GM19035 (cell line): Measurements from ENCODE around the gene CNTLN.
"Not testable (repeated sequence)": the region's sequence is repeated elsewhere in the genome, so short reads cannot be mapped to it uniquely, and the experiment has no call there.

Source experiments
- ATAC-seq: cut with Tn5 transposase; IDR thresholded peaks from one replicate; pipeline ENCODE4 v1.9.1; 2021; ENCODE audit not compliant: unreplicated experiment

CNTLN gene

GRCh38 chr9:17171309-17172094 lies 36.7 kb downstream of the CNTLN start:
- no peak for ATAC-seq

DNA sequence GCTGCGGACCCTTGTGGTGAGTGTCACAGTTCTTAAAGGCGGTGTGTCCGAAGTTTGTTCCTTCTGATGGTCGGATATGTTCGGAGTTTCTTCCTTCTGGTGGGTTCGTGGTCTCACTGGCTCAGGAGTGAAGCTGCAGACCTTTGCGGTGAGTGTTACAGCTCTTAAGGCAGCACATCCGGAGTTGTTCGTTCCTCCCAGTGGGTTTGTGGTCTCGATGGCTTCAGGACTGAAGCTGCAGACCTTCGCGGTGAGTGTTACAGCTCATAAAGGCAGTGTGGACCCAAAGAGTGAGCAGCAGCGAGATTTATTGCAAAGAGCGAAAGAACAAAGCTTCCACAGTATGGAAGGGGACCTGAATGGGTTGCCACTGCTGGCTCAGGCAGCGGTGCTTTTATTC lies 42.7 kb downstream of the CNTLN start:
- not testable (repeated sequence) for ATAC-seq

DNA sequence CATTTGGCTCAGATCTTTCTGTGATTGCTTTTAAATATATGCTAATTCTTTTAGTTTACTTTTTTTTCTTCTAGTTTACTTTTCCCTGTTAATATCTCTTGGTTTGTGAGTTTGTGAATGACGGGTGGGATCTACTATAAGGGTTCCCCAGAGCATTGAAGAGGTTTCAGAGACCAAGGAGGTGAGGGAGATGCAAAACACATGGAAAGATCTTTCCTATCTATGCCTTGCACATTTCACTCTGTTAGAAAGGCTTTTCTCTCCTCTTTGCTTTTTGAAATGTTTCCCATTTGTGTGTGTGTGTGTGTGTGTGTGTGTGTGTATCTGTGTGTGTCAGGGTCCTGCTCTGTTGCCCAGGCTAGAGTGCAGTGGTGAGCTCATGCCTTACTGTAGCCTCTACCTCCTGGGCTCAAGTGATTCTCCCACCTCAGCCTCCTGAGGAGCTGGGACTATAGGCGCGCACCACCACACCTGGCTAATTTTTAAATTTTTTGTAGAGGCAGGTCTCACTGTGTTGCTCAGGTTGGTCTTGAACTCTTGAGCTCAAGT lies 50.7 kb downstream of the CNTLN start:
- ATAC-seq = no peak

GRCh38 chr9:17191082-17191481 lies 56.2 kb downstream of the CNTLN start:
- ATAC-seq = no peak

- ATAC-seq = no peak
Measured at GRCh38 chr9:17204611-17205152, 69.8 kb downstream of the CNTLN start.

- no peak for ATAC-seq
Measured at GRCh38 chr9:17216011-17216410, 81.2 kb downstream of the CNTLN start.

DNA sequence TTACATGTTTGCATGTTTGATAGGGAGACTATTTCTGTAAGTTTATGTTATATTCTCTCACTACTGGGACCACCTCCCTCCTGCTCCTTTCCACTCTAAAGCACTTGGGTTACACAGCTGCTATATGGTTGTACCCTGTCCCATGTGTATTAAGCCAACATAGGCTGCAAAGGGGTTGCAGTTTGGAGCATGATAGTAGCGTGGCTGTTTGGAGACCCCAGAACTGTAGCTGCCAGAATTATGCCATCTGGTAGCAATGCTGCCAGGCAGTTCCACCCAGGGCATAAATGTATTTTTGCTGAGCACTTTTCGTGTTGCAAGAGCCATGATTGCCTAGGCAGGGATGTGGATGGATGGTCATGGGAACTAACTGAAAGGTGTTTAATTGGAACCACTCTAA lies 81.8 kb downstream of the CNTLN start:
- no peak for ATAC-seq

DNA sequence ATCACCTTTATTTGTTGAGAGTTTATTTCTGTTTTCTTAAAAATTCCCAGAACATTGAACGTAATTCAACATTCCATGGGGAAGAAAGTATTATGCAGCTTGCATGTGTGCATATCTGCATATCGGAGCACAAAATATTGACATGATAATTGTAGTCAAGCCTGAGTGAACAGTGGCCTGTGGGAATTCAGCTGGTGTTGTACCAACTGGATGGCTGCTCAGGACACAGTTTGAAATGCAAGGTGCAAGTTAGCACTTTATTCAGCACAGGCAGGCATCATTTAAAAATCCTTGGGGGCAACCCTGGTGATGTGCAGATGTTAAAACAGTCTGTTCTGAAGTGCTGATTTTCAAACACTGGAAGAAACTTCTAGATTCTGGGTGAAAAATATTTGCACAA lies 82.4 kb downstream of the CNTLN start:
- ATAC-seq = no peak

GRCh38 chr9:17219261-17219660 lies 84.4 kb downstream of the CNTLN start:
- no peak for ATAC-seq

GRCh38 chr9:17222932-17223331 lies 88.1 kb downstream of the CNTLN start:
- no peak for ATAC-seq

GRCh38 chr9:17225407-17225806 lies 90.6 kb downstream of the CNTLN start:
- ATAC-seq = no peak

DNA sequence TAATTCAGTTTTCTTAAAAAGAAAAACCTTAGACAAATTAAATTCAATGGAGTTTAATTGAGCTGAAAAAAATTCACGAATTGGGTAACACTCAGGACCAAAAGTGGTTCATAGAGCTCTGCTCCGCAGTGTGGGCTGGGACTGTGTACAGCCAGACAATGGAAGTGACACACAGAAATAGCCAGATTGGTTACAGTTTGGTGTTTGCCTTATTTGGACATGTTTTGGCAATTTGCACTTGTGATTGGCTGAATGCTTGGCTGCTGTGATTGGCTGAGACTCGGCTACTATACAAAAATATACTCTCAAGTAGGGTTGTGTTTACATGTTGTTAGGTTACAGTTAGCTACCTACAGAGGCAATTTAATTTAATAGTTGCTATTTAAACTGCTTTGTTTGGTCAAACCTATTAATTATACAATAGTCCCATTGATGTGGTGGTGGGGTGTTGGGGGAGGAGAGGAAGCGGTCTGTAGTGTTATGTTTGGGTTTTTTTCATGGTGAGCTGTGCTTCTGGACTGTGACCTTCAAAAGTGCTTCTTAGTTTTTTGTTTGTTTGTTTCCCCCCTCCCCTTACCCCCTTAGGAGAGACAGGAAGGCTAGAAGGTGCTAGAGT lies 95.2 kb downstream of the CNTLN start:
- ATAC-seq = no peak

- no peak for ATAC-seq
Measured at GRCh38 chr9:17230646-17231045, 95.8 kb downstream of the CNTLN start.

GRCh38 chr9:17236147-17236546 lies 101.3 kb downstream of the CNTLN start:
- no peak for ATAC-seq

- no peak for ATAC-seq
Measured at GRCh38 chr9:17246770-17247169, 111.9 kb downstream of the CNTLN start.

GRCh38 chr9:17251100-17251499 lies 116.3 kb downstream of the CNTLN start:
- ATAC-seq = no peak

DNA sequence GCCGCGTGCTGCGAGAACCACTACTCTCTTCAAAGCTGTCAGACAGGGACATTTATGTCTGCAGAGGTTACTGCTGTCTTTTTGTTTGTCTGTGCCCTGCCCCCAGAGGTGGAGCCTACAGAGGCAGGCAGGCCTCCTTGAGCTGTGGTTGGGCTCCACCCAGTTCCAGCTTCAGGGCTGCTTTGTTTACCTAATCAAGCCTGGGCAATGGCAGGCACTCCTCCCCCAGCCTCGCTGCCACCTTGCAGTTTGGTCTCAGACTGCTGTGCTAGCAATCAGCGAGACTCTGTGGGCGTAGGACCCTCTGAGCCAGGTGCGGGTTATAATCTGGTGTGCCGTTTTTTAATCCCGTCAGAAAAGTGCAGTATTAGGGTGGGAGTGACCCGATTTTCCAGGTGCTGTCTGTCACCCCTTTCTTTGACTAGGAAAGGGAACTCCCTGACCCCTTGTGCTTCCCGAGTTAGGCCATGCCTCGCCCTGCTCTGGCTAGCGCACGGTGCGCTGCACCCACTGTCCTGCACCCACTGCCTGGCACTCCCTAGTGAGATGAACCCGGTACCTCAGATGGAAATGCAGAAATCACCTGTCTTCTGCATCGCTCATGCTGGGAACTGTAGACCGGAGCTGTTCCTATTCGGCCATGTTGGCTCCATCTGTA lies 133.8 kb downstream of the CNTLN start:
- ATAC-seq = not testable (repeated sequence)

DNA sequence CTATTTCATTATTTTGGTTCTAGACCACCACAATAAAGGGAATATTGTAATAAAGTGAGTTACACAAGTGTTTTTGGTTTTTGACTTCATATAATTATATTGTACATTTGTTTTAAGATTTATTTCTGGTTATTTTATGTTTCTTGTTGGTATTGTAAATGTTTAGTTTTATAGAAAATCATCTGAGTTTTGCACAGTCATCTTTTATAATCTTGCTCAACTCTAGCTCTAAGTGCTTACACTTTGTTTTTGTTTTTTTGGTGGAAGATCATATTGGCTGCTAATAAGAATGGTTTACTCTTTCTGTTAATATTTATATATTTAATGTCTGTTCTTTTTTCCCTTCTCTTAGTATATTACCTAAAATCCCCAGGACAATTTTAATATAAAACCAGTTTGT lies 135.0 kb downstream of the CNTLN start:
- no peak for ATAC-seq

DNA sequence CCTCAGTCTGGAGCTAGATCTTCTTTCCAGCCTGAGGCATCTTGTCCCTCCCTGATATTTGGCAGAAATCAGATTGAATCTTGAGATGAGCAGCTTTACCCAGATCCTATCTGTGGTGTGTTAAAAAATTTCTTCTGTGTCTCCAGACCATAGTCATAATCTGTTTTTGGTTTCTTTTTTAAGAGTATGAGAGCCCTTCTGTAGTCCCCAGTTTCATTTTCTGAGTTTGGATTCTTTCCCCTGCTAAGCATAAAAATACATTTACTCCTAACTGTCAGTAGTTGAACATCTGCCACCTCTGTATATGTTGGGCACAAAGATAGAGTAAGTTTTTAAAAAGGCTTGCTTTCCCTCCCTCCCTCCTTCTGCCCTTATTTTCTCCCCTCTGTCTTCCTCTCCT lies 137.7 kb downstream of the CNTLN start:
- no peak for ATAC-seq

DNA sequence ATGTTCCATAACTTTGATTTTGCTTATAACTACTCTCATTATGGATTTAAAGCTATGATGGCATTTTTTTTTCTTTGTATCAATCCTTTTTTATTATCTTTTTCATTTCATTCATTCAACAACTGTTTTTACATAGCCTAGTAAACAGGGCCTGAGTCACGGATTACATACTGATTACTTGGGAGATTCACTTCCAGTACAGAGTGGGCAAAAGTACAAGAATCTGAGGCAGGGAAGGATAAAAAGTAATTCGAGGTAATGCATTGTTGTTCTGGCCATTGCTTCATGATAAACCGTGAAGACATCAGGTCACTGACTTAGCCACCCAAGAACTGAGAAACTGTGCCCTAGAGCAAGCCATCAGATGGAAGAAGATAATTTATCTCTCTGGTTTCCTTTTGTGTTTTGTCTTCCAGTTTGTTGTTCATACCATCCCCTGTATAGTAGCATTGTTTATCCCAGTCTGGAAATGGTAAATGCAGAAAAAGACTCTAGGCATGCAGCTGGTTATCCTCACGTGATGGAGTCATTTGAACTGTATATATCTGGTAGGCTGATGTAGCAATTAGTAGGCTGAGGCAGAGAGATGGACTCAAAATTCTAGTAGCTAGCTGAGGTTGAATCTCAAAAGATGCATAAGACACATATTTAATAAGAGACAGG lies 145.6 kb downstream of the CNTLN start:
- no peak for ATAC-seq

DNA sequence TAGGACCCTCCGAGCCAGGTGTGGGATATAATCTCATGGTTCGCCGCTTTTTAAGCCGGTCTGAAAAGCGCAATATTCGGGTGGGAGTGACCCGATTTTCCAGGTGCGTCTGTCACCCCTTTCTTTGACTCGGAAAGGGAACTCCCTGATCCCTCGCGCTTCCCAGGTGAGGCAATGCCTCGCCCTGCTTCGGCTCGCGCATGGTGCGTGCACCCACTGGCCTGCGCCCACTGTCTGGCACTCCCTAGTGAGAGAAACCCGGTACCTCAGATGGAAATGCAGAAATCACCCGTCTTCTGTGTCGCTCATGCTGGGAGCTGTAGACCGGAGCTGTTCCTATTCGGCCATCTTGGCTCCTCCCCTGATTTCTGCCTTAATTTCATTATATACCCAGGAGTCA lies 155.8 kb downstream of the CNTLN start:
- not testable (repeated sequence) for ATAC-seq
